ENCODE data around the gene CENPVL3.
"Not testable (repeated sequence)": the region's sequence is repeated elsewhere in the genome, so short reads cannot be mapped to it uniquely, and the experiment has no call there.

Gene CENPVL3
- 0 reads per million in 4 donors for total RNA-seq

DNA sequence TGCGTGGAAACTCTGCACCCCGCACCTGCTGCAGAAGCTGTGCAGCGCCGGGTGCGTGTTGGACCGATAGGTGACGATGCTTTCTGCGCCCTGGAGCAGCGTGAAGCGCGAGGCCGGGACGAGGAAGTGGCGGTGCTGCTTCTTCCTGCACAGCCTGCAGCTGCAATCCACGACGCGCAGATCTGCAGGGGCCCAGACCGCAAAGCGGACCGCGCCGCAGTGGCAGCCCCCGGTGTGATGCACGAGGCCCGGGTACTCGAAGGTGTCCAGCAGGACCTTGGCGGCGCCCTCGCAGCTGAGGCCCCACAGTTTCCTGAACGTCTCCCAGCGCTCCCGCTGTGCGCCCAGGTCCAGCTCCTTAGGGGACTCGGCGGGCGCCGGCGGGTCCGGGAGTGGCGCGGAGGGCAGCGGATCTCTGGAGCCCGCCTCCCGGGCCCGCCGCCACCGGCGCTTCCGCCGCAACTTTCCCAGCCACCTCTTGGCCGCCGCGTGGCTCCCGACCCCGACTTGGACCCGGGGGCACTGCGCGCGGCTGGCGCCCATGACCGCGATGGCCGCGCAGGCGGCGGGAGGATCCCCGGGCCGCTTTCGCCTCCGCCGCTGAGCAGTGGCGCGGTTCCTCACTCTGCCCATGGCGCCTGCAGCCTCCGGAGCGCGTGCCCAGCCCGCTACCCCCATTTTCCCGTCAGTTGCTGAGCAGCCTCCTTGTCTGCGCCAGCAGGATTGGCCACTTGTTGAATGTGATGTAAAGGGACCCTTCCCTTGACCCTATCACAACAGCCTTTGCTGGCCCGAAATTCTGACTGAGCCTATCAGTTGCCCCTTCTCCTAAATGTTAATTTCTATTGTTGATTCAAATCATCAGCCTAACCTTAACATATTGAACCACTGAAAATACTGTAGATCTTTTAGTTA lies at the start of gene CENPVL3:
Gene CENPVL3, minus strand, starts transcription at position 672 of the 915 bp plus-strand sequence. Its CDS starts 39 bp downstream, at position 633.
- DNase-seq, result not testable (repeated sequence)

- peak in 1 of 5 donors; percentile 12 for DNase-seq
Measured at GRCh38 chrX:51665981-51666380, 47.3 kb upstream of the CENPVL3 start.

DNA sequence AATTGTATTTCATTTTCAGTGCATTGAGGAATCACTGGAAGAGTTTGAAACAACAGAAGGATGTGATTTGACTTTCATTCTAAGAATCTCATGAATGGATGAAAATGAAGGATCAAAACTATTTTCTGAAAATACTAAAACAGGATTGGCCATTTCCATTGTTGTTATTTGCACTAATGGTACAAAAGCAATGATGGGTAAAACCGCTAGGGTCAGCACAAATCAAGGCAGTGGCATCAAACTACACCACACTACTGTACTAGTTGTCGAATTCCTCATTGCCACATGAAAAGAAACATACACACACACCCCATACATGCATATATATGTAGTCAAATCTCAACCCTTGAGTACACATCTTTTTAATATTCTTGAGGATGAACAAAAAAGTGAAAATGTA lies 24.7 kb upstream of the CENPVL3 start:
- DNase-seq, result no peak

- DNase-seq, result peak in 2 of 5 donors; percentile 2 to 21
Measured at GRCh38 chrX:51641421-51642021, 22.8 kb upstream of the CENPVL3 start.

DNA sequence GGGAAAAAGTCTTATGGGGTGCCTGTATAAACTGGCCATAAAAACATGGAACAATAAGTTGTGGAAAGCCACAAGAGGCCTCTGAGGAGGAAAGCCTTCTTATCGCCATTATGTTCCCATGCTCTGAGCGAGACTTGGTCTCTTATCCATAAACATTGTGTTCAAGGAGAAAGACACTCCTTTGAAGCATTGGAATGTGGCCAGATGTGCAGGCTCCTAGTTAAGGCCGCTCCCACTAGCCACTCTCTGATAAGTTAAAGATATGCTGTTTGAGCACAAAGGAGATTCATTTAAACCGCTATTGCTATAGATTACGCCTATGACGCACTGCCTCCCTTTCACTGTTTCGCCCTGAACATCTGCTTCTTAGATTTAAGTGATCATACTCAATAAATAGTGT lies 17.8 kb upstream of the CENPVL3 start:
- not testable (repeated sequence) for DNase-seq

GRCh38 chrX:51614353-51615012 lies 4.2 kb downstream of the CENPVL3 start:
- peak in 2 of 5 donors; percentile 0 to 23 for DNase-seq

GRCh38 chrX:51608766-51609165 lies 9.9 kb downstream of the CENPVL3 start:
- DNase-seq, result no peak

DNA sequence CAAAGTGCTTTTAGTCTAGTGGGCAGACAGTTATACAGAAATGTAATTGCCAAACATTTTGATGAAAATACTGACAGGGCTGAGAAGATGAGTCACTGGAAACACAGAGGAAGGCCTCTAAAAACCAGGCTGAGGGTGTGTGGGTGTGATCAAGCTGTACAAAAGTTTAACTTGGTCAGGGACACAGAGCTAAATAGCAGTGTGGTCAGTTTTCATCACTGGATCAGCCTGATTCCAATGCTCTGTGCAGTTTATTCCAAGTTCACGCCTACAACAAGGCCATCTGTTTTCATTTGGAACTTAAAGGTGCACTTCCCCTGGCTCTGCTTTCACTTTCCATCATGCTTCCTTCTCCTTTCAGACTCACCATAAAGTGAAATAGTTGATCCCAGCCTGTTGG lies 10.6 kb downstream of the CENPVL3 start:
- no peak for DNase-seq

GRCh38 chrX:51606446-51606845 lies 12.3 kb downstream of the CENPVL3 start:
- no peak for DNase-seq

GRCh38 chrX:51598899-51599298 lies 19.8 kb downstream of the CENPVL3 start:
- no peak for DNase-seq

DNA sequence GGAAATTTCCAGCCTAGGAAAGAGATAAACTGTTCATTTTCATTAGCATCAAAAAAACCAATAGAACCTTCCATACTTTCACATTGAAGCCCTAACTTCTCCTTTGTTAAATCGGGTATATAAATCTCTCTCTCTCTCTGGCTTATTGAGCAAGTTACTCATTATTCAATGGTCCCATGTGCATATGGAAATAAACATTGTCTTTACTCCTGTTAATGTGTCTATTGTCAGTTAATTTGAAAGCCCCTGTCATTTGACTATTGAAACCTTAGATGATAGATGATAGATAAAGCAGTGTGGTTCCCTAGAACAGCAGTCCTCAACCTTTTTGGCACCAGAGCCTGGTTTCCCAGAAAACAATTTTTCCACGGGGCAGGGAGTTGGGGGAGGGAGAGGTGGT lies 46.8 kb downstream of the CENPVL3 start:
- no peak for DNase-seq

DNA sequence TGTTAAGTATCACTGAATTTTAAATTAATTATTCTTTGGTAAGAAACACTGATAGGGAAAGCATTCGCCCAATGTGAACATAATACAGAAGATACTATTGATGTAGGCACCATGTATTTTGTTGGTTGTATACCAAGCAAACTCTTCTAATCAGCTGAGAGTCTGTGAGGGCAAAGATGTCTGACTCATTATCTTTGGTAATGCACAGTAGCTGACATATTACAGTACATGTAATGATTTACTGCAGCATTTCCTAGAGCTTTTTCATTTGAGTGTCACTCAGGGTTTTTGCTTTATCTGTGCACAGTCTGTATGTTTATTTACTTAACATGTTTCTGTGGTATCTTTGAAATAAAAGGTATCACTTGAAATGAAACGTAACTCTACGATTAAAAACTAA lies 49.2 kb downstream of the CENPVL3 start:
- DNase-seq, result no peak

- no peak for DNase-seq
Measured at GRCh38 chrX:51568586-51568985, 50.1 kb downstream of the CENPVL3 start.

All from T-helper 1 cell (primary cell).